ENCODE measurements around the gene LHFPL2. TPM values are rescaled to one million over a fixed set of nuclear protein-coding genes. Genes with fewer than 3 reads are reported as not detected.

The LHFPL2 gene
- total and polyA plus RNA-seq, 2 experiments from 2014 or later = 10.6 to 50.8 TPM

DNA sequence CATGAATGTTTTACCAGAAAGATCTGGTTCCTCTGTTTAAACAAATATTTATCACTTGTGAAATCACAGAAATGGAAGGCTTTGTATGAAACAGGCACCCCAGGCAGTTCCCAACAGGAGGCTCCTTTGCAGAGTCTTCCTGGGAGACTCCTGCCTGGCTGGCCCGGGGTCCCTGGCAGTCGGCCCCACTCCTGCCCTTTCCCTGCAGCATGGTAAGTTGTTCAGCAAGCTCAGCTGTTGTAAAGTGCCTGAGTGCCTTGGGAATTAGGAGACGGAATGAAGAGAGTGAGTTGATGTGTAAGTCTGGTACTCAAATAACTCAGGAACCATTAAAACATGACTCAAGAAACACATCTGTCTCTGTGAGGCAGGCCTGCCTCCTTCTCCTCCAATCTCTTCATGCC, 17.5 kb upstream of the LHFPL2 start (continued):
- TF ChIP-seq, protein P1, sequence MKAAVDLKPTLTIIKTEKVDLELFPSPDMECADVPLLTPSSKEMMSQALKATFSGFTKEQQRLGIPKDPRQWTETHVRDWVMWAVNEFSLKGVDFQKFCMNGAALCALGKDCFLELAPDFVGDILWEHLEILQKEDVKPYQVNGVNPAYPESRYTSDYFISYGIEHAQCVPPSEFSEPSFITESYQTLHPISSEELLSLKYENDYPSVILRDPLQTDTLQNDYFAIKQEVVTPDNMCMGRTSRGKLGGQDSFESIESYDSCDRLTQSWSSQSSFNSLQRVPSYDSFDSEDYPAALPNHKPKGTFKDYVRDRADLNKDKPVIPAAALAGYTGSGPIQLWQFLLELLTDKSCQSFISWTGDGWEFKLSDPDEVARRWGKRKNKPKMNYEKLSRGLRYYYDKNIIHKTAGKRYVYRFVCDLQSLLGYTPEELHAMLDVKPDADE (IDR thresholded peaks at IDR 0.05) = no peak

DNA sequence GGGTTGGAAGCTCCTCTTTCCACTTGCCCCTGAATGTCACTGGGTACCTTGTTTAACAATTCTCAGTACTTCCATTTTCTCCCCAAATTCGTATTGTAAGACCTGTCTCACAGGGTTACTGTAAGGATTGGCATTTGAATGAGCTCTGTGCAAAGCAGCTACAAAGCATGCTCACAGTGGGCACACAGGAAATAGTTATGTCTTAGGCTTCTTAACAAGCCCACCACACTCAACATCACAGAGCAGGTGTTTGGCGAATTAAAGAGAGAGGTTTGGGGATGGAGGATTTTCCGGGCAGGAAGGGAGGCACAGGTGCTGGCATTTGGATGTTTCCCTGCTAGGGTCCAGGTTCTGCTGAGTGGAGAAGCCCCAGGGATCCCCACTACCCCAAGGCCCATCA, 17.0 kb upstream of the LHFPL2 start:
- no peaks in the 10 kb centered on the region for H3K9me3 Mint-ChIP-seq
- no peaks in the 10 kb centered on the region for H4K20me1 ChIP-seq (replicated peaks; ENCODE audit: insufficient read depth)
- TF ChIP-seq CREB1 (CRISPR knock-in tag; IDR thresholded peaks at IDR 0.05; ENCODE audit: low read depth) (no peak), JUNB (IDR thresholded peaks at IDR 0.05; ENCODE audit: unreplicated experiment) (no peak), ZNF331 (CRISPR knock-in tag; IDR thresholded peaks at IDR 0.05; ENCODE audit: low read depth) (no peak), ZNF114 (CRISPR knock-in tag; IDR thresholded peaks at IDR 0.05) (no peak), EZH2 (IDR thresholded peaks at IDR 0.05; ENCODE audit: low read depth, unreplicated experiment) (no peak)
- TF ChIP-seq, protein P1 (IDR thresholded peaks at IDR 0.05) = no peak
- TF ChIP-seq, protein P2, sequence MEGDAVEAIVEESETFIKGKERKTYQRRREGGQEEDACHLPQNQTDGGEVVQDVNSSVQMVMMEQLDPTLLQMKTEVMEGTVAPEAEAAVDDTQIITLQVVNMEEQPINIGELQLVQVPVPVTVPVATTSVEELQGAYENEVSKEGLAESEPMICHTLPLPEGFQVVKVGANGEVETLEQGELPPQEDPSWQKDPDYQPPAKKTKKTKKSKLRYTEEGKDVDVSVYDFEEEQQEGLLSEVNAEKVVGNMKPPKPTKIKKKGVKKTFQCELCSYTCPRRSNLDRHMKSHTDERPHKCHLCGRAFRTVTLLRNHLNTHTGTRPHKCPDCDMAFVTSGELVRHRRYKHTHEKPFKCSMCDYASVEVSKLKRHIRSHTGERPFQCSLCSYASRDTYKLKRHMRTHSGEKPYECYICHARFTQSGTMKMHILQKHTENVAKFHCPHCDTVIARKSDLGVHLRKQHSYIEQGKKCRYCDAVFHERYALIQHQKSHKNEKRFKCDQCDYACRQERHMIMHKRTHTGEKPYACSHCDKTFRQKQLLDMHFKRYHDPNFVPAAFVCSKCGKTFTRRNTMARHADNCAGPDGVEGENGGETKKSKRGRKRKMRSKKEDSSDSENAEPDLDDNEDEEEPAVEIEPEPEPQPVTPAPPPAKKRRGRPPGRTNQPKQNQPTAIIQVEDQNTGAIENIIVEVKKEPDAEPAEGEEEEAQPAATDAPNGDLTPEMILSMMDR (conservative IDR thresholded peaks at IDR 0.05; ENCODE audit: low read depth in 2 of 2) = no peak
- TF ChIP-seq, protein P3, sequence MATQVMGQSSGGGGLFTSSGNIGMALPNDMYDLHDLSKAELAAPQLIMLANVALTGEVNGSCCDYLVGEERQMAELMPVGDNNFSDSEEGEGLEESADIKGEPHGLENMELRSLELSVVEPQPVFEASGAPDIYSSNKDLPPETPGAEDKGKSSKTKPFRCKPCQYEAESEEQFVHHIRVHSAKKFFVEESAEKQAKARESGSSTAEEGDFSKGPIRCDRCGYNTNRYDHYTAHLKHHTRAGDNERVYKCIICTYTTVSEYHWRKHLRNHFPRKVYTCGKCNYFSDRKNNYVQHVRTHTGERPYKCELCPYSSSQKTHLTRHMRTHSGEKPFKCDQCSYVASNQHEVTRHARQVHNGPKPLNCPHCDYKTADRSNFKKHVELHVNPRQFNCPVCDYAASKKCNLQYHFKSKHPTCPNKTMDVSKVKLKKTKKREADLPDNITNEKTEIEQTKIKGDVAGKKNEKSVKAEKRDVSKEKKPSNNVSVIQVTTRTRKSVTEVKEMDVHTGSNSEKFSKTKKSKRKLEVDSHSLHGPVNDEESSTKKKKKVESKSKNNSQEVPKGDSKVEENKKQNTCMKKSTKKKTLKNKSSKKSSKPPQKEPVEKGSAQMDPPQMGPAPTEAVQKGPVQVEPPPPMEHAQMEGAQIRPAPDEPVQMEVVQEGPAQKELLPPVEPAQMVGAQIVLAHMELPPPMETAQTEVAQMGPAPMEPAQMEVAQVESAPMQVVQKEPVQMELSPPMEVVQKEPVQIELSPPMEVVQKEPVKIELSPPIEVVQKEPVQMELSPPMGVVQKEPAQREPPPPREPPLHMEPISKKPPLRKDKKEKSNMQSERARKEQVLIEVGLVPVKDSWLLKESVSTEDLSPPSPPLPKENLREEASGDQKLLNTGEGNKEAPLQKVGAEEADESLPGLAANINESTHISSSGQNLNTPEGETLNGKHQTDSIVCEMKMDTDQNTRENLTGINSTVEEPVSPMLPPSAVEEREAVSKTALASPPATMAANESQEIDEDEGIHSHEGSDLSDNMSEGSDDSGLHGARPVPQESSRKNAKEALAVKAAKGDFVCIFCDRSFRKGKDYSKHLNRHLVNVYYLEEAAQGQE (IDR thresholded peaks at IDR 0.05; ENCODE audit: unreplicated experiment) = no peak
- TF ChIP-seq, protein P4, sequence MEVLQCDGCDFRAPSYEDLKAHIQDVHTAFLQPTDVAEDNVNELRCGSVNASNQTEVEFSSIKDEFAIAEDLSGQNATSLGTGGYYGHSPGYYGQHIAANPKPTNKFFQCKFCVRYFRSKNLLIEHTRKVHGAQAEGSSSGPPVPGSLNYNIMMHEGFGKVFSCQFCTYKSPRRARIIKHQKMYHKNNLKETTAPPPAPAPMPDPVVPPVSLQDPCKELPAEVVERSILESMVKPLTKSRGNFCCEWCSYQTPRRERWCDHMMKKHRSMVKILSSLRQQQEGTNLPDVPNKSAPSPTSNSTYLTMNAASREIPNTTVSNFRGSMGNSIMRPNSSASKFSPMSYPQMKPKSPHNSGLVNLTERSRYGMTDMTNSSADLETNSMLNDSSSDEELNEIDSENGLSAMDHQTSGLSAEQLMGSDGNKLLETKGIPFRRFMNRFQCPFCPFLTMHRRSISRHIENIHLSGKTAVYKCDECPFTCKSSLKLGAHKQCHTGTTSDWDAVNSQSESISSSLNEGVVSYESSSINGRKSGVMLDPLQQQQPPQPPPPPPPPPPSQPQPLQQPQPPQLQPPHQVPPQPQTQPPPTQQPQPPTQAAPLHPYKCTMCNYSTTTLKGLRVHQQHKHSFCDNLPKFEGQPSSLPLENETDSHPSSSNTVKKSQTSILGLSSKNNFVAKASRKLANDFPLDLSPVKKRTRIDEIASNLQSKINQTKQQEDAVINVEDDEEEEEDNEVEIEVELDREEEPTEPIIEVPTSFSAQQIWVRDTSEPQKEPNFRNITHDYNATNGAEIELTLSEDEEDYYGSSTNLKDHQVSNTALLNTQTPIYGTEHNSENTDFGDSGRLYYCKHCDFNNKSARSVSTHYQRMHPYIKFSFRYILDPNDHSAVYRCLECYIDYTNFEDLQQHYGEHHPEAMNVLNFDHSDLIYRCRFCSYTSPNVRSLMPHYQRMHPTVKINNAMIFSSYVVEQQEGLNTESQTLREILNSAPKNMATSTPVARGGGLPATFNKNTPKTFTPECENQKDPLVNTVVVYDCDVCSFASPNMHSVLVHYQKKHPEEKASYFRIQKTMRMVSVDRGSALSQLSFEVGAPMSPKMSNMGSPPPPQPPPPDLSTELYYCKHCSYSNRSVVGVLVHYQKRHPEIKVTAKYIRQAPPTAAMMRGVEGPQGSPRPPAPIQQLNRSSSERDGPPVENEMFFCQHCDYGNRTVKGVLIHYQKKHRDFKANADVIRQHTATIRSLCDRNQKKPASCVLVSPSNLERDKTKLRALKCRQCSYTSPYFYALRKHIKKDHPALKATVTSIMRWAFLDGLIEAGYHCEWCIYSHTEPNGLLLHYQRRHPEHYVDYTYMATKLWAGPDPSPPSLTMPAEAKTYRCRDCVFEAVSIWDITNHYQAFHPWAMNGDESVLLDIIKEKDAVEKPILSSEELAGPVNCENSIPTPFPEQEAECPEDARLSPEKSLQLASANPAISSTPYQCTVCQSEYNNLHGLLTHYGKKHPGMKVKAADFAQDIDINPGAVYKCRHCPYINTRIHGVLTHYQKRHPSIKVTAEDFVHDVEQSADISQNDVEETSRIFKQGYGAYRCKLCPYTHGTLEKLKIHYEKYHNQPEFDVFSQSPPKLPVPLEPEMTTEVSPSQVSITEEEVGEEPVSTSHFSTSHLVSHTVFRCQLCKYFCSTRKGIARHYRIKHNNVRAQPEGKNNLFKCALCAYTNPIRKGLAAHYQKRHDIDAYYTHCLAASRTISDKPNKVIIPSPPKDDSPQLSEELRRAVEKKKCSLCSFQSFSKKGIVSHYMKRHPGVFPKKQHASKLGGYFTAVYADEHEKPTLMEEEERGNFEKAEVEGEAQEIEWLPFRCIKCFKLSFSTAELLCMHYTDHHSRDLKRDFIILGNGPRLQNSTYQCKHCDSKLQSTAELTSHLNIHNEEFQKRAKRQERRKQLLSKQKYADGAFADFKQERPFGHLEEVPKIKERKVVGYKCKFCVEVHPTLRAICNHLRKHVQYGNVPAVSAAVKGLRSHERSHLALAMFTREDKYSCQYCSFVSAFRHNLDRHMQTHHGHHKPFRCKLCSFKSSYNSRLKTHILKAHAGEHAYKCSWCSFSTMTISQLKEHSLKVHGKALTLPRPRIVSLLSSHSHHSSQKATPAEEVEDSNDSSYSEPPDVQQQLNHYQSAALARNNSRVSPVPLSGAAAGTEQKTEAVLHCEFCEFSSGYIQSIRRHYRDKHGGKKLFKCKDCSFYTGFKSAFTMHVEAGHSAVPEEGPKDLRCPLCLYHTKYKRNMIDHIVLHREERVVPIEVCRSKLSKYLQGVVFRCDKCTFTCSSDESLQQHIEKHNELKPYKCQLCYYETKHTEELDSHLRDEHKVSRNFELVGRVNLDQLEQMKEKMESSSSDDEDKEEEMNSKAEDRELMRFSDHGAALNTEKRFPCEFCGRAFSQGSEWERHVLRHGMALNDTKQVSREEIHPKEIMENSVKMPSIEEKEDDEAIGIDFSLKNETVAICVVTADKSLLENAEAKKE (CRISPR knock-in tag; IDR thresholded peaks at IDR 0.05) = no peak
- no peaks in the 10 kb centered on the region for H3K36me3 Mint-ChIP-seq (ENCODE audit: low read depth)
- no peaks in the 10 kb centered on the region for H3K36me3 ChIP-seq (ENCODE audit: insufficient read depth)
- no peak overlapping the region for H3K27ac ChIP-seq (ENCODE audit: low read depth)
- peaks cover 2% of the 10 kb centered on the region for H3K27me3 Mint-ChIP-seq (ENCODE audit: insufficient read depth, low read depth, poor library complexity)
- H2AFZ ChIP-seq = peak overlapping the region; percentile 94
- H3K4me1 ChIP-seq (ENCODE audit: insufficient read depth) = no peaks in the 10 kb centered on the region; the same call in 1 of the 2 replicates
- no peak overlapping the region for H3K4me2 ChIP-seq
- H3K27me3 ChIP-seq (ENCODE audit: insufficient read depth) = no peaks in the 10 kb centered on the region
- no peak overlapping the region for H3K4me3 Mint-ChIP-seq
- H3K27ac Mint-ChIP-seq = peak overlapping the region; percentile 24; the same call in 1 of the 2 replicates
- H3K79me2 ChIP-seq (replicated peaks; ENCODE audit: insufficient read depth) = no peaks in the 10 kb centered on the region
- H3K9me2 ChIP-seq (ENCODE audit: insufficient read depth) = no peaks in the 10 kb centered on the region
- no peak for DNase-seq (ENCODE audit: low spot score)
- H3K4me3 ChIP-seq = no peak overlapping the region
- no peaks in the 10 kb centered on the region for H3F3A ChIP-seq (replicated peaks; ENCODE audit: low read depth)
- H3K4me1 Mint-ChIP-seq = peaks cover 18% of the 10 kb centered on the region
- ATAC-seq = no peak
